ENCODE data around the gene BAZ1B.
"Not testable (repeated sequence)": the region's sequence is repeated elsewhere in the genome, so short reads cannot be mapped to it uniquely, and the experiment has no call there.

Gene BAZ1B

GRCh38 chr7:73537051-73537450 lies 15.0 kb upstream of the BAZ1B start:
- no peak for DNase-seq

GRCh38 chr7:73536479-73536878 lies 14.4 kb upstream of the BAZ1B start:
- DNase-seq, result no peak

GRCh38 chr7:73535918-73536317 lies 13.8 kb upstream of the BAZ1B start:
- DNase-seq, result not testable (repeated sequence)

- DNase-seq, result no peak
These were observed 11.6 kb upstream of the BAZ1B start for GRCh38 chr7:73533742-73534141.

- no peak for DNase-seq
These were observed 10.1 kb upstream of the BAZ1B start for GRCh38 chr7:73532224-73532623.

GRCh38 chr7:73530800-73531199 lies 8.7 kb upstream of the BAZ1B start:
- DNase-seq, result no peak

- DNase-seq, result peak; percentile 87
These were observed 5.1 kb upstream of the BAZ1B start for GRCh38 chr7:73526896-73527821.

GRCh38 chr7:73526158-73526494 lies 4.0 kb upstream of the BAZ1B start:
- DNase-seq, result not testable (repeated sequence)

GRCh38 chr7:73521636-73522104 lies 423 bp downstream of the BAZ1B start:
- peak; percentile 86 for DNase-seq

GRCh38 chr7:73520673-73521635 lies 1.1 kb downstream of the BAZ1B start:
- peak; percentile 26 for DNase-seq

- peak; percentile 75 for DNase-seq
These were observed 2.0 kb downstream of the BAZ1B start for GRCh38 chr7:73519867-73520672.

GRCh38 chr7:73518470-73518869 lies 3.6 kb downstream of the BAZ1B start:
- DNase-seq, result no peak

GRCh38 chr7:73517241-73517995 lies 4.7 kb downstream of the BAZ1B start:
- no peak for DNase-seq

GRCh38 chr7:73515178-73515577 lies 6.9 kb downstream of the BAZ1B start:
- DNase-seq, result no peak

GRCh38 chr7:73512018-73512780 lies 9.9 kb downstream of the BAZ1B start:
- no peak for DNase-seq

GRCh38 chr7:73509463-73509862 lies 12.6 kb downstream of the BAZ1B start:
- DNase-seq, result no peak

- no peak for DNase-seq
These were observed 14.5 kb downstream of the BAZ1B start for GRCh38 chr7:73507556-73507955.

- no peak for DNase-seq
These were observed 17.2 kb downstream of the BAZ1B start for GRCh38 chr7:73504920-73505319.

- no peak for DNase-seq
These were observed 18.1 kb downstream of the BAZ1B start for GRCh38 chr7:73504017-73504416.

- no peak for DNase-seq
These were observed 18.9 kb downstream of the BAZ1B start for GRCh38 chr7:73503229-73503628.

GRCh38 chr7:73496626-73497025 lies 25.5 kb downstream of the BAZ1B start:
- no peak for DNase-seq

Data from RPMI8226 (cell line).